ENCODE measurements around the gene OPA3.

DNA sequence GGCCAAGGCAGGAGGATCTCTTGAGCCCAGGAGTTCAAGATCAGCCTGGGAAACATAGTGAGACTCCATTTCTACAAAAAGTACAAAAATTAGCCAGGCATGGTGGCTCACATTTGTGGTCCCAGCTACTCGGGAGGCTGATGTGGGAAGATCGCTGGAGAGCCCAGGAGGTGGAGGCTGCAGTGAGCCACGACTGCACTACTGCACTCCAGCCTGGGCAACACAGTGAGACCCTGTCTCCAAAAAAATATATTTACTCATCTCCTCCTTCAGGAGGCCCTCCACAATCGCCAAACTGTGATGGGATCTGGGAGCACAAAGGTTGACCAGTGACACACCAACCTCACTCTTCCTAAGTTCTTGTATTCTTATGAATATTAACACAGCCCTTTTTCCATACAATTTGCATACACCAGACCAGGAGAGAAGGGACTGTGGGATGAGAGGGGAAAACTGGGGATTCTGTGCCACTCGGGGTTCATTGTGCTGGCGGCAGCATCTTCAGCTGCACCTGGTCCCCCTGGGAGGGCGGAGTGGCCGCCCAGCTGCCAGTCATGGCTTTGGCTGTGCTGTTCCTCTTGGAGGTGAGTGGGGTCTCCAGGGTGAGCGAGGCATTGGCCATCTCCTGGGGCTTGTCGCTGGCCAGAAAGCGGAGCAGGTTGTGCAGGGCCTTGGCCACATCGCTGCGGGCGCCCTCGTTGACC, 5.8 kb upstream of the OPA3 start:
- TF ChIP-seq, protein P1, sequence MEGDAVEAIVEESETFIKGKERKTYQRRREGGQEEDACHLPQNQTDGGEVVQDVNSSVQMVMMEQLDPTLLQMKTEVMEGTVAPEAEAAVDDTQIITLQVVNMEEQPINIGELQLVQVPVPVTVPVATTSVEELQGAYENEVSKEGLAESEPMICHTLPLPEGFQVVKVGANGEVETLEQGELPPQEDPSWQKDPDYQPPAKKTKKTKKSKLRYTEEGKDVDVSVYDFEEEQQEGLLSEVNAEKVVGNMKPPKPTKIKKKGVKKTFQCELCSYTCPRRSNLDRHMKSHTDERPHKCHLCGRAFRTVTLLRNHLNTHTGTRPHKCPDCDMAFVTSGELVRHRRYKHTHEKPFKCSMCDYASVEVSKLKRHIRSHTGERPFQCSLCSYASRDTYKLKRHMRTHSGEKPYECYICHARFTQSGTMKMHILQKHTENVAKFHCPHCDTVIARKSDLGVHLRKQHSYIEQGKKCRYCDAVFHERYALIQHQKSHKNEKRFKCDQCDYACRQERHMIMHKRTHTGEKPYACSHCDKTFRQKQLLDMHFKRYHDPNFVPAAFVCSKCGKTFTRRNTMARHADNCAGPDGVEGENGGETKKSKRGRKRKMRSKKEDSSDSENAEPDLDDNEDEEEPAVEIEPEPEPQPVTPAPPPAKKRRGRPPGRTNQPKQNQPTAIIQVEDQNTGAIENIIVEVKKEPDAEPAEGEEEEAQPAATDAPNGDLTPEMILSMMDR (IDR thresholded peaks at IDR 0.05 in 2 of 3, conservative IDR thresholded peaks at IDR 0.05 in 1 of 3; ENCODE audit: borderline replicate concordance in 1 of 3, insufficient read depth in 1 of 3, low read depth in 2 of 3, low read length in 2 of 3) = no peak
- TF ChIP-seq CEBPB (IDR thresholded peaks at IDR 0.05; ENCODE audit: low read depth) (no peak), EZH2 (IDR thresholded peaks at IDR 0.05) (no peak), TCF7L2 (IDR thresholded peaks at IDR 0.05; ENCODE audit: borderline replicate concordance, extremely low read depth, insufficient read depth, insufficient read length) (no peak), YY1 (IDR thresholded peaks at IDR 0.05; ENCODE audit: extremely low read depth, insufficient replicate concordance, low read depth, low read length) (no peak), POLR2AphosphoS5 (IDR thresholded peaks at IDR 0.05; ENCODE audit: low read depth, low read length) (no peak), POLR2A (IDR thresholded peaks at IDR 0.05; ENCODE audit: borderline replicate concordance, extremely low read depth, insufficient read depth, insufficient read length) (no peak)
